ENCODE data around the gene HSF2.

The HSF2 gene

GRCh38 chr6:122367171-122367570 is 32.3 kb upstream of the HSF2 start:
- TF ChIP-seq ZFX (IDR thresholded peaks at IDR 0.05; ENCODE audit: borderline replicate concordance) (no peak), CTCF (IDR thresholded peaks at IDR 0.05) (no peak)

GRCh38 chr6:122369536-122369935 is 29.9 kb upstream of the HSF2 start:
- no peak overlapping the region for H3K27ac ChIP-seq

More at GRCh38 chr6:122367171-122367570, 32.3 kb upstream of the HSF2 start:
- H3K27ac ChIP-seq = no peak overlapping the region

GRCh38 chr6:122372647-122373046 is 26.8 kb upstream of the HSF2 start:
- no peak for TF ChIP-seq ZFX (IDR thresholded peaks at IDR 0.05; ENCODE audit: borderline replicate concordance)
- peak; percentile 43; the same call in 1 of the 2 replicates for TF ChIP-seq CTCF (IDR thresholded peaks at IDR 0.05)
- H3K27ac ChIP-seq = no peak overlapping the region

More at GRCh38 chr6:122369536-122369935, 29.9 kb upstream of the HSF2 start:
- TF ChIP-seq ZFX (IDR thresholded peaks at IDR 0.05; ENCODE audit: borderline replicate concordance) (no peak), CTCF (IDR thresholded peaks at IDR 0.05) (no peak)

DNA sequence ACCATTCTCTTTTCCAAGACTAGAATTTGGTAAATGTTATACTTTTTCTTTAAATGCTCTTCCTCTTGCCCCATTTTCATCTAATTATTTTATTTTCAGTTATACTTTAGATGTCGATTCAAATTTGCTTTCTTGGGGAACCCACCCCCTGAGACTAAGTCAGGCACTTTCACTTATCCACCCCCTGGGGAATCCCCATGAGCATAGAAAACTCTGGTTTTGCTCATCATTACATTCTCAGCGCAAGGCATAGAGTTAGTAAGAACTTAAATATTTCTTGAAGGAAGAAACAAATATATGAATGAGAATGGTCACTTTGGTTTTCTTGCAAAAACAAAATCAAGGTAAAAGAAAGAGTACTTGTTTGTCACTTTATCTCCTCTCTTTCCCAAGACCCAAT is 25.1 kb upstream of the HSF2 start:
- TF ChIP-seq CTCF (IDR thresholded peaks at IDR 0.05) = no peak
- TF ChIP-seq ZFX (IDR thresholded peaks at IDR 0.05; ENCODE audit: borderline replicate concordance) = no peak
- no peak overlapping the region for H3K27ac ChIP-seq

- no peak overlapping the region for H3K27ac ChIP-seq
- TF ChIP-seq CTCF (IDR thresholded peaks at IDR 0.05) = no peak
- no peak for TF ChIP-seq ZFX (IDR thresholded peaks at IDR 0.05; ENCODE audit: borderline replicate concordance)
Measured at GRCh38 chr6:122376246-122376645, 23.2 kb upstream of the HSF2 start.

DNA sequence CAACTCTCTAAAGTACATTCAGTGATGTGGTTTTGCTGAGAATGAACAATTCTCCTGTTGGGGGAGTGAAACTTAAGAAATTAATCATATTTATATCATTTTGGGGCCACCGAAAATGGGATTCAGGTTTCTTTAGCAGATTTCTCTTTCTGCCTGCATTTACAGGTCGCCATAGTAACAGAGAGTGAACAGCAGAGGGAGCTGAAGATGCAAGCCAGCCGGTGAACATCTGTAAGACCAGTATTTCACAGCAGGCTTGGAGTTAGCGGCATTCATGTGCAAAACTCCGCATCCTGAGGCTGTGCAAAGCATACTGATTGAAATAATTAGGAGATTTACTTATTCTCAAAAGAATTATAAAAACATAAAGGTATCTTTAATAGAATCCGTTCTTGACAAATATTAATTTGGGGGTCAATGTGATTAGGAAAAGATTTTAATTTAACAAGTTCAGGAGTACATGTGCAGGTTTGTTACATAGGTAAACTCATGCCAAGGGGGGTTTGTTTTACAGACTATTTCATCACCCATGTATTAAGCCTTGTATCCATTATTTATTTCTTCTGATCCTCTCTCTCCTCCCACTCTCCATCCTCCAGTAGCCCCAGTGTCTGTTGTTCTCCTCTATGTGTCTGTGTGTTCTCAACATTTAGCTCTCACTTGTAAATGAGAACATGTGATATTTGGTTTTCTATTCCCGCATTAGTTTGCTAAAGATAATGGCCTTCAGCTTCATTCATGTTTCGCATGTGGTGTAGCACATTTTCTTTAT is 17.8 kb upstream of the HSF2 start:
- no peak overlapping the region for H3K27ac ChIP-seq
- TF ChIP-seq ZFX (IDR thresholded peaks at IDR 0.05; ENCODE audit: borderline replicate concordance) (no peak), CTCF (IDR thresholded peaks at IDR 0.05) (peak; percentile 93)

DNA sequence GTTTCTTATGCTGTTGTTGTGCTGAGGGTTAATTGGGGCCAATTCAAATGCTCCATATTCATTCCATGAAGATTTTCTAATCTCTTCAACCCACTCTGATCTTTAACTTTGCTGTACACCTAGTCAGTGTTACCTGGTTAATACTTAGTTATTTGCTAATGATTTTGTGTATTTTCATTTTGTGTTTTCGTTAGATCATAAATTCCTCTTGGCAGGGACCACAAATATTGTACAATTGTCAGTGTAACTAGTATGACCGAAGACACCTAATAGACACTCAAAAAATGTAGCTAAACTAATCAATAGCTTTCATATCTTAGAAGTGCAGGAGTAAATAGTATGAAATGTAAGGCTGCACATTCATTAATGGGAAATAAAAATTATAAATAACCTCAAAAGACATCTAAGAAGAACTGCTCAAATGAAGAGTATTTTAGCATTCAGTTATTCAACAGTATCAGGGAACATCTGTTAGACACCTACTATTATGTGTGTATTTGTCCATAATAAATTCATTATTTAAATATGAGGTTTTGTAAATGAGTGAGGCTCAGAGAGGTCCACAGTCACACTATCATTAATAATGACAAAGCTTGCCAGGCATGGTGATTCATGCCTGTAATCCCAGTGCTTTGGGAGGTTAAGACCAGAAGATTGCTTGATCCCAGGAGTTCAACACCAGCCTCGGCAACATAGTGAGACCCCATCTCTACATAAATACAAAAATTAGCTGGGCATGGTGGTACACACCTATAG is 13.4 kb upstream of the HSF2 start:
- H3K27ac ChIP-seq = no peak overlapping the region
- TF ChIP-seq ZFX (IDR thresholded peaks at IDR 0.05; ENCODE audit: borderline replicate concordance) = no peak
- TF ChIP-seq CTCF (IDR thresholded peaks at IDR 0.05) = no peak
